GM03348 (cell line): Measurements from ENCODE around the gene CA5B.
A peak's percentile ranks its signal among the peaks of the same experiment; 100 is the strongest.
"Not testable (repeated sequence)": the region's sequence is repeated elsewhere in the genome, so short reads cannot be mapped to it uniquely, and the experiment has no call there.

ENCODE experiments used
- DNase-seq: peaks from one replicate; pipeline ENCODE4 v3.0.0; 2012; ENCODE audit warnings: low spot score

Gene CA5B, protein sequence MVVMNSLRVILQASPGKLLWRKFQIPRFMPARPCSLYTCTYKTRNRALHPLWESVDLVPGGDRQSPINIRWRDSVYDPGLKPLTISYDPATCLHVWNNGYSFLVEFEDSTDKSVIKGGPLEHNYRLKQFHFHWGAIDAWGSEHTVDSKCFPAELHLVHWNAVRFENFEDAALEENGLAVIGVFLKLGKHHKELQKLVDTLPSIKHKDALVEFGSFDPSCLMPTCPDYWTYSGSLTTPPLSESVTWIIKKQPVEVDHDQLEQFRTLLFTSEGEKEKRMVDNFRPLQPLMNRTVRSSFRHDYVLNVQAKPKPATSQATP

DNA sequence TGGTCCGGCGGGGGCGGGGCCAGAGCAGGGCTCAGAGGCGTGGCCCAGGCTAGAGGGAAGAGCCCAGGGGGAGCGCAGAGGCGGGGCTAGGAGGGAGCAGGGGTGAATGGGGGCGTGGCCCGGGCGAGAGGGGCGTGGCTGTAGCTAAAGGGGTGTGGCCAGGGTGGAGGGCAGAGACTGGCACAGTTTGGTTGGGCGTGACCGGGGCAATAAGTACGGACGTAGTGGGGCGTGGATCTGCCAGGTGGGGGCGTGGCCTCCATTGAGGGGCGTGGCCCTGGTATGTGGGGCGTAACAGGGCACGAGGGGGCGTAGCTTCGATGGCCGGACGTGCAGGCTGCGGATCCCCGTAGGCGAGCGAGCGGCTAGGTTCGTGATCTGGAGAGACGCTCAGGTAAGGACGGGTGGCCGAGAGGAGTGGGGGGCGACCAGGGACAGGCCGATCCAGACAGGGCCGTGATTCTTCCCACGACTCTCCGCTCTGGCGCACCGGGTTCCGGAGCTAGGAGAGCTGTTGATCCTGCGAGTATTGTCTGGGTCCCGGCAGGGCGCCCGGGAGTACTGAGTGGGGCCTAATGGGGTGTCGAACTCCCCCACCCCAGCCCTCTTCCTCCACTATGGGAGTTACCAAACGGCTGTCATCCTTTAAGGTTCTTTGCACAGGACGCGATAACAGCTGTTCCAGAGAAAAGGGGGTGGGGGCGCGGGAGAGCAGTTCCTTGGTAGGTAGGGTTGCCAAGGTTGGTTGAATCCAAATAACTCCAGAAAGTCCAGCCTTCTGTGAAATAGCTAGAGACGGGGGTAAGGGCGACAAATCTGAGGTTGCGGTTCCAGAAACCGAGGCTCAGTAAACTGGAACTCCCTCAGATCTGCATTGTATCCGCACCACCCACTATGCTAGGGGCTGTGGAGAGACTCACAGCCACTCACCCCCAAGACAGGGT, at the start of gene CA5B:
TSS of gene CA5B (plus strand) at position 312 of the 944 bp plus-strand sequence. CDS start 11,754 bp downstream, outside the sequence.
- DNase-seq: peak; percentile 93

DNA sequence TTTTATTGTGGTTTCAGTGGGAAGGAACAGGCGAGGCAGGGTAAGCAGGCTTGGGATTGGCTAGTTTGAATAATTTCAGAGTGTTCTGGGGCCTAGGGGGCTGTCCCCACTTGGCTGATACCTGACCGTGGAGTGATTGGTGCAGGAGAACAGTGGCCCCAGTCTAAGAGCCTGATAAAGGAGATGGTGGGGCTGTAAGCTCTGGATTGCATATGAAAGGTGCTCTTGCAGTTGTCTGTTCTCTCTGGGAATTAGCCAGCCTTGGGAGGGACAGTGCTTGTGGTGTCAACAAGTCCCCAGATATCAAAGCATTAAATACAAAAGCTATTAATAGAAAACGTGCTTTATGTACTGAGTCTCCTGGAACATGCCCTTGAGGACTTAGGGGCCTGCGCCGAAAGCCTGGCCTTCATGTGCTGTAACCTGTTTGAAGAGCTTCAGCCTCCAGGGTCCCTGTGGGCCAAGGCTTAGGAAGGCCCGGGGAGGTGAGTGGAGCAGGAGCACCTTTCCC, 43.1 kb upstream of the CA5B start:
- no peak for DNase-seq

DNA sequence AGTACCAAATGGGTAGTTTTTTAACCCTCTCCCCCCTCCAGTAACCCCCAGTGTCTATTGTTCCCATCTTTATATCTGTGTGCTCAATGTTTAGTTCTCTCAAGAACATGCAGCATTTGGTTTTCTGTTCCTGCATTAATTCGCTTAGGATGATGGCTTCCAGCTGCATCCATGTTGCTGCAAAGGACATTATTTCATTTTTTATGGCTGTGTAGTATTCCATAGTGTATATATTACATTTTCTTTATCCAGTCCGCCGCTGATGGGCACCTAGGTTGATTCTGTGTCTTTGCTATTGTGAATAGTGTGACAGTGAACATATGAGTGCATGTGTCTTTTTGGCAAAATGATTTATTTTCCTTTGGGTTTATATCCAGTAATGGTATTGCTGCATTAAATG, 41.6 kb upstream of the CA5B start:
- no peak for DNase-seq

DNA sequence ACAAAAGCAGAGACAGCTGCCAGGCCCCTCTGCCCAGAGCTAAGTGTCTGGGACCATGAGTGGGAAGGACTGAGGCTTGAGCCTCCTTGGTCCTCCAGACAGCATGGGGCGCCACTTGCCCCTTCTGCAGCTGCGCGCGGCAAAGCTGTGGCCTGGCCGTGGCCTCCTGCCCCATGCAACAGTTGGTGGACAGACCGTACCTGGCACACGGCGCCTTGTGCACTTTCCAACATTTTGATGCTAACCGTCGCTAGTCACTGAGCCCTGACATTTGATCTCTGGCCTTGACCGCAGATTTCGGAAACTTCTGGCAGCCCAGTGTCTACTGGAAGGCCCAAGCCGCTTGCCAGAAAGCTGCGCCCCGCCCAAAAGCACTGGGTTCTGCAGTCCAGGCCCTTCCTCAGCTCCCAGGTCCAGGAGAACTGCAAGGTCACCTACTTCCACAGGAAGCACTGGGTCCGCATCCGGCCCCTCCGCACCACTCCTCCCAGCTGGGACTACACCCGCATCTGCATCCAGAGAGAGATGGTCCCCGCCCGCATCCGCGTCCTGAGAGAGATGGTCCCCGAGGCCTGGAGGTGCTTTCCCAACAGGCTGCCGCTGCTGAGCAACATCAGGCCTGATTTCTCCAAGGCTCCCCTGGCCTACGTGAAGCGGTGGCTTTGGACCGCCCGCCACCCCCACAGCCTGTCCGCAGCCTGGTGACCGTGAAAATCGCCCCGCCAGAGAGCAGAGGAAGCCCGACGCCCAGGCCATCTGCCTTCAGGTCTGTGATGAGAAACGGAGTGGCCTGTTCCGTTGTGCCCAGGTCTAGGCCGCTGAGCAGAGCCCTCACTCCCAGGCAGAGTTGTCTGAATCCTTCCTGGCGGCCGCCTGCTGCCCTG, 35.3 kb upstream of the CA5B start:
- no peak for DNase-seq

DNA sequence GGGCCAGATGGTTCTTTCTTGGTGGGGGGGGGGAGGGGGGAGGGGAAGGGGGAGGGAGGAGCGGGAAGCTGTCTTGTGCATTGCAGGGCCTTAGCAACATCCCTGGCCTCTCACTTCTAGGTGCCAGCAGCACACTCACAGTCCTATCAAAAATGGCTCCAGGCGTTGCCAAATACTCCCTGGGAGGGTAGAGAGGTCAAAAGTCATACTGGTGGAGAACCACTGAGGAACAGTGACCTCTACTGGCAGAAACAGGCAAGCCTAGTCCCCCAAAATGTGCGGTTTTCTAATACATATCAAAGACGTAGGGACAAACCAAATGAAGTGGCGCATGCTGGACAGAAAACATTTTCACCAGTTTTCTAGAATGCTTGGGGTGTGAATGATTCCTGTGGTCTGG, 34.3 kb upstream of the CA5B start:
- not testable (repeated sequence) for DNase-seq

DNA sequence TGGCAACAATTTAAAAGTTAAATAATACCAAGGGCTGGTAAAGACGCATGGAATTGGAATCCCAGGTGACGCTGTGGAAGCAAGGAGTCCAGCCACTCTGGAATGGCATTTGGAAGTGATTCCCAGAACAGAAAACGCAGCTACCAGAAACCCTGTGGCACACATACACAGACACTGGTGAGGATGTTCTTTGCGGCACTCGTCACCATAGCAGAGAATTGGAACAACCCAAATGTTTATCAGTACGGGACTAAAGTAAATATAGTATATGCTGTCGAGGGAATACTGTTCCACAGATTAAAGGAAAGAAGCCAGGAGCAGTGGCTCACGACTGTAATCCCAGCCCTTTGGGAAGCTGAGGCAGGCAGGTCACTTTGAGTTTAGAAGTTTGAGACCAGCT, 33.8 kb upstream of the CA5B start:
- not testable (repeated sequence) for DNase-seq

DNA sequence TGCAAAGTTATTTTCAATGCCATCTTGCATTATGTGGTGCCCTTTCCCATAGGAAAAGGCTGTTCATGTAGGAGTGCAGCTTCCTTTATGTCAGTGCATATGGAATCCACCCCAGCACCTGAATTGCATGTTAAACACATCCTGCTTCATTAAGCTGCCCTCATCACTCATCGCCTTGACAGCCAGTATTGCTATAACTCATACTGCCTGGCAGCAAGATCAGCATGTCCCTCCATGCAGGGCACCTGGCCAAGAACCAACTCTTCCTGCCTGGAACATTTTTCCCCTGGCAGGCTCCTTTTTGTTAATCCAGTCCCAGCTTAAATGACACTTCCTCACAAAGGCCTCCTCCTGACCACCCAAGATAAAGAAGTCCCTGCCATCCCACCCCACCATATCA, 23.5 kb upstream of the CA5B start:
- no peak for DNase-seq

DNA sequence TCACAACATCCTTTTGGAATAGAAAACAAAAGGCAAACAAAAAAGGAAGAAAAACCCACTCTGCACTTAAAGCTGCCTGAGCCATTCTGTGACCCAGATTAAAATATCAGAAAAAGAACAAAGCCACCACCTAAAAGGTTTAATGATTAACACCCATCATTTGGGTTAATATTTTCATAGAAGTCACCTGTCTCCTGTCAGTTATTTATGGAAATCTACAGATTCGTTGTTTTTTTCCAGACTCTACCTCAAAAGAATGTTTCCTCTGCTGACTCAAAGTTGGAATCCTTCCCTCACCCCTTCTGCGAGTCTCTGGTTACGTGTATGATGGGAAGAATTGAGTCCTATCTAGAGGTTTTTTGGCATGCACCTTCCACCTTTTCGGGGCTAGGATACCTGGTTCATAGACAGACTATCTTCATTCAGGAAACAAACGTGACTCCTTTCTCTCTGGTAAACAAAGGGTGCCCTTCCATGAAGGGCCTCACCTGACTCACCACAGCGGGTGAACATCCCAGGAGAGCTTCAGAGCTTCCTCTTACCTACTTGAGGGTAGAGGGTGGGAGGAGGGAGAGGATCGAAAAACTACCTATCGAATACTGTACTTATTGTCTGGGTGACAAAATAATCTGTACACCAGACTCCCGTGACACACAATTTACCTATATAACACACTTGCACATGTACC, 19.6 kb upstream of the CA5B start:
- no peak for DNase-seq

DNA sequence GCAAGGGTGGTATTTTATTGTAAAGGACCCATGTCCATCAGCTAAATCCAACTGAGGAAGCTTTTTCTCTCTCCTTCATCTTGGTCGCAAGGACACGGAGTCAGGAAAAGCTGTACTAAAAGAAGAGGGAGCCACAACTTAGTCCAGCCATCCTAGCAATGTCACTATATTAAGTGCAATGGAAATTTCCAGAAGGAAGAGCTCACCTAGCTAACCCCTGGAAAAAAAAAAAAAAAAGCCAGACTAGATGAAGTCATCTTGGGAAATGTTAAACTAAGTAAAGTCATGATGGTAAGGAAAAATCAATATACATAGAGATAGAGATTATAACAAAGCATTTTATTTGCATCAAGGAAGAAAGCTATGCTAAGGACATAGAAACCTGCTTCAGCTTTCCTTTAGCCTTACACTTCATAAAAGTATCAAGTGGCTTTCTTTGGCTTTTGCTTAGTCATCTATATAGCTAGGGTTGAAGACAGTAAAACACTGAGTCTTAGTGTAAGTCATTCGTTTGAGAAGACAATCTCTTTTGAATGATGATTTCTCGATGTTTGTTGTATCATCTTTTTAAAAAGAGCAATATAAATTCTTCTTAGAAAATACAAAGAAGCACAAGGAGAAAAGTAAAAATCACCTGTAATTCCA, 18.6 kb upstream of the CA5B start:
- DNase-seq: no peak

DNA sequence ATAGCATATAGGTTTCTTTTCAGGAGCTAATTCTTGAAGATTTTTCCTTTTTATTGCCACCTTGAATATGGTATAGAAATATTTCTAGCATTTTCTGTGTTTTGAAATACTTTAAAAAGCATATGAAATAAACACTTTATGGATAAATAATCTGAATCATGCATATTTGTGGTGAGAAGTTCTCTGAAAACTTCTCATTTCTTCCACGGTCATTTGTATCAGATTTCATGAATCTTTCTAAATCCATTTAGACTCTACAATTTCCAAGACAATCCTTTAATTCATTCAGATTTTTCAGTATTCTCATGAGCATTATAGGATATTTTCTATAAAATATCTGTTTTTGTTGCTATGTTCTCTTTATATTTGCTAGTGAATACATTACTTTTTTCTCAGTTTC, 16.2 kb upstream of the CA5B start:
- peak; percentile 9 for DNase-seq

DNA sequence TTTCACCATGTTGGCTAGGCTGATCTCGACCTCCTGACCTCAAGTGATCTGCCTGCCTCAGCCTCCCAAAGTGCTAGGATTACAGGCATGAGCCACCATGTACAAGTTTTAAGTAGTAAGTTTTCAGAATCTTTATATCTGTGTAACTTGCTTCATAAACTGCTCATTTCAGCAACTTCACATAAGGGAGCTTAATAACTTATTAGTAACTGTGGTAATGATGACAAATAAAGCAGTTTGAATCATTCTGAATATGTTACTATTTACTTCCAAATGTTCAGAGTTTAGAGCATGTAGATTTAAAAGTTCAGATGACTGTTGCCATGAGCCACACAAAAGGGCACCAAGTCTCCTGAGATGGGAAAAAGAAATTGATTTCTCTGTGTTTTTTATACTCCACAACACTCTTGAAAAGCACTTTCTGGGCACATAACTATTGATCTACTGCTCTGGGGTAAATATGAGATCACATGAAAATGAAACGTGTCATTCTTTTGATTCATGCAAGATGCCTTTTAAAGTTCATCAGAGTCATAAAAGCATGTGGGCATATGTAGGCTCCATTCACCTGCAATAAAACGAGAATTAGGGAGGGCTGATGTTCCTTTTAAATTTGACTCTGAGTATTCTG, 14.1 kb upstream of the CA5B start:
- no peak for DNase-seq

DNA sequence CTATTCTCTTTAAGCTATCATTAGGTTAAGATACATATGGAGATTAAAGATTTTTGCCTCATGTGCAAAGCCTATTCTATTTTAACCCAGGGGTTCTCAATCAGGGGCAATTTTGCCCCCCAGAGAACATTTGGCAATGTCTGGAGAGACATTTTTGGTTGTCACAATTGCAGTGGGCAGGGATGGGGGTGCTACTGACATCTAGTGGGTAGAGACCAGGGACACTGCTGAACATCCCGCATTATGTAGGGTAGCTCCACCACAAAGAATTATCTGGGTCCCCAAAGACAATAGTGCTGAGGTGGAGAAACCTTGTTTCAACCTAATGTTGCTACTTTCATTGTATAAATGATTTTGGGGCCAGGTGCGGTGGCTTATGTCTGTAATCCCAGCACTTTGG, 13.2 kb upstream of the CA5B start:
- no peak for DNase-seq

DNA sequence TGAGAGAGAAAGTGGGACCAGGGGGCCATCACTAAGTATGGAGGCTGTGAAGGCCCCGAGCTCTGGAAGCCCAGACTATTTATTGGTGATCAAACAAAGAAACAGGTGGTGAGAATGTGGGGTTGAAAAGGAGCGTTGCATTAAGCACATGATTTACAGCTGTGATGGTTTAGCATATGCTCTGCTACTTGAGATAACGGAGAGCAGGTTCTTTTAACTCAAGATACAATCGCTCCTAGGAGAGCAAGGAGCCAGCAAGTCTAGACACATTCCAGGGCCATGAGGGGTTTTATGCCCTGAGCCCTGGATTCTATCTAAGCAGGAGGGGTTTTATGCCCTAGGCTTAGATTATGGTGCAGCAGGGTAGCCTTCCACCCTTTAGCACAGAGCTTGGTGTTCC, 6.7 kb upstream of the CA5B start:
- not testable (repeated sequence) for DNase-seq

DNA sequence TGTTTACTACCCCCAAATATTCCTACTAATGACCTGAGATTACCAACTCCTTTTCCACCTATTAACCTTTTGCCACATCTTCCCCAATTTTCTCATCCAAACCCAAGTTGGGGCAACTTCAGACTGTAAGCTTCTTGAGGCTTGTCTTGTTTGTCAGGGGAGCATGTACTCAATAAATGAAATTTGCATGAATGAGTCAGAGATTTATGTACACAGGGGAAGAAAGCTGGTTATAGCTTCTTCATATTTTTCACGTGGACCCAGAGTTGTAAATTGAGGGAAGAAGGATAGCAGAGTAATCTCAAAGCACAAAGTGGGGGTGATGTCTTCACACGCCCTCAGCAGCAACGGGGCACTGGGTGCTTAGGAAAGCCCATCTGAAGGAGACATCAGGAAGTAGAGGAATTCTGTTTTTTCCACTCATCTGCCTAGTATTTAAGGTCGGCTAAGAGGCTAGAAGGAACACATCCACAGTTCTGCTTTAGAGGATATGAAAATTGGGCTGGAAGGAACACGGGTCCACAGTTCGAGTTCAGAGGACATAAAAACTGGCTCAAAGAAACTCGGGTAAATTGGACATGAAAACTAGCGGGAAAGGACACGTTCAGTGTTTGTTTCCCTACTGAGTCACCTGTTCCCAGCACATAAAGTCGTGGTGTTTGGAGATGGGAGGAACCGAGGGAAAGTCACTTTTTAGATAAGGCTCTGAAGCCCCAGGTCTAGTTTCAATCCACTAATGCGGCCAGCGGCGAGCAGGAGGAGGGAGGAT, 696 bp upstream of the CA5B start:
- no peak for DNase-seq

DNA sequence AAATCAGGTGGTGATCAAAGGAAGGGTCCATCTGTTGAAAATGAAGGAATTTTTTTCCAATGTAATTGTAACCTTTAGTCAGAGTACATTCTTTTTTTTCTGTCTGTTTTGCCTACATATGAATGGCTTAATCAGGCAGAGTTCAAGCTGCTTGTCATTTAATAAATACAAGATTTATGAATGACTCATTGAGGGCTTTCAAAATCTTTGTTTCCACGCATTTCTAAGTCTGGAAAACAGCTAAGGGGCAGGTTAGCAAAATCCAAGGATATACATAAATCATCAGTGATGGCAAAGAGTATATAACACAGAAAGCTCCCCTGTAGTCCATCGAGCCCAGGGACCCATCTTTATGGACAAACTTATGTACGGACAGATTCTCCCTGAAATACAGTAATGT, 1.8 kb downstream of the CA5B start:
- no peak for DNase-seq

DNA sequence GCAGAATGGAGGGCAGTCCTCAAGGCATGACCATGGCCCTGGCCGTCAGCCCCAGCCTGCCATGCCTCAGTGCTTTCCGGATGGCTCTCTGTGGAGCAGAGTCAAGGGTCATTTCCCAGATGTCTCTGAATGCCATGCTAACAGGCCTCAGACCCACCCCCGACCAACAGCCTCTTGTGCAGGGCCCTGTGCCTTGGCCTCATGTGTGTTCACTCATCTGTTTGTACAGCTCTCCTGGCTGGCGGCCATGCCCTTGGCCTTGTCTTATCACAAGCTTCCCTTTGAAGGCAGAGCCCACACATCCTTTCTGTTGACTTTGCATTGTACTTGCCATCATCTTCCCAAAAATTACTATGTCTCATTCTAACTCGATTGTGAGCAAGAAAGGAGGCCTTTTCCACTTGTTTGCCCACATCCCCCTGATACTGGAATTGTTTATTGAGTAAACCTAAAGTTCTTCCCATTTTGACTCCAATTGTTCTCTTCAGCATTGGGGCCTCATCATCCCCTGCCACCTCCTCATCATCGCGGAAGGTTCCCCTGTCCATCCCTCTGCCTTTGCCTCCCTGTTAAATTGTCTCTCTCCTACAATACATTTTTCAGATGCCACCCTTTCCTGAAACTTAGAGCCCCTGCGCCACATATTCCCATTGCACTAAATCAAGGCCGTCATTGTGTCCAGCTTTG, 6.3 kb downstream of the CA5B start:
- DNase-seq: no peak

DNA sequence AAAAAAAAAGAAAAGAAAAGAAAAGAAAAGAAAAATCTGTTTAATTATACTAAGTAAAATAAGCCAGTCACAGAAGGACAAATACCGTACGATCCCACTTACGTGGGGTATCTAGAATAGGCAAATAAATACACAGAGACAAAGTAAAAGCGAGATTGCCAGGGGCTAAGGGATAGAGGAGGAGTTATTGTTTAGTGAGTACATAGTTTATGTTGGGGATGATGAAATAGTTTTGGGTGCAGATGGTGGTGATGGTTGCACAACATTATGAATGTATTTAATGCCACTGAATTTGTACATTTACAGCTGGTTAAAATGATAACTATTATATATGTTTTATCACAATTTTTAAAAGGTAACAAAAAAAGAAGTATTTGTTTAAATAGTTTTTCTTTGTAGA, 7.1 kb downstream of the CA5B start:
- DNase-seq: no peak

DNA sequence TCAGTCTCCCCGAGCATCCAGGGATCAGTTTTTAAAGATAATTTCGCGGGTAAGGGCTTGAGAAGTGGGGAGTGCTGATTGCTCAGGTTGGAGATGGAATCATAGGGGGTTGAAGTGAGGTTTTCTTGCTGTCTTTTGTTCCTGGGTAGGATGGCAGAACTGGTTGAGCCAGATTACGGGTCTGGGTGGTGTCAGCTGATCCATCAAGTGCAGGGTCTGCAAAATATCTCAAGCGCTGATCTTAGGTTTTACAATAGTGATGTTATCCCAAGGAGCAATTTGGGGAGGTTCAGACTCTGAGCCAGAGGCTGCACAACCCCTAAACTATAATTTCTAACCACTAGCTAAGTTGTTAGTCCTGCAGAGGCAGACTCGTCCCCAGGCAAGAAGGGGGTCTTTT, 8.6 kb downstream of the CA5B start:
- DNase-seq: not testable (repeated sequence)

DNA sequence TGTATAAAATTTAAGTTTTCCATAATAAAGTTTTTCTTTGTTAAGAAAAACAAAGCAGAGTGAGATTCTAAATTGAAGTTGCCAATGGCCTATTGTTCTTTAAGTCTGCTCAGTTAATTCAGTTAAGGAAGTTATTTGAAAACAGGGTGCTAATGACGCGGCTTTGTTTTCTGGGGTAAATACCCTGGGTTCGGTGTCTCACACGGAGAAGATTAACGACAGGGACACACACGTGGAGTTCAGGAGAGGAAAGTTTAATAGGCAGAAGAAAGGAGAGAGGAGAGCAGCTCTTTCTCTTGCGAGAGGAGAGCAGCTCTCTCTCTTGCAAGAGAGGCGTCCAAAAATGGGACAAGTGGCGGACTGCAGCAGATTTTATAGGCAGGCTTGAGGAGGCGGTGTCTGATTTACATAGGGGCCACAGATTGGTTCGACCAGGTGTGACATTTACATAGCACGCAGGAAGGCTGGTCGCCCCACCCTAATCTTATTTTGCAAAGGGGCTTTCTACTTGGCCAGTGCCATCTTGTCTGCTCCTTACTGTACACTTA, 9.6 kb downstream of the CA5B start:
- DNase-seq: no peak
